ENCODE data around the gene AQR. TPM values are rescaled to one million over a fixed set of nuclear protein-coding genes. Genes with fewer than 3 reads are reported as not detected.
A peak's percentile ranks its signal among the peaks of the same experiment; 100 is the strongest.

Gene AQR
- total and polyA plus RNA-seq, 2 of the 8 experiments (the other 6 are each of a cell fraction or from before 2014, with no cell fraction given) = 34.5 to 57.6 TPM

- no peak overlapping the region for H4K5ac ChIP-seq (ENCODE audit: insufficient read length, low read depth, low read length)
- H2AK5ac ChIP-seq (ENCODE audit: low read depth, low read length) = no peak overlapping the region
- H3K23me2 ChIP-seq (ENCODE audit: low read depth, low read length) = no peaks in the 10 kb centered on the region; the same call in 1 of the 2 replicates
- FAIRE-seq (no peak), DNase-seq (ENCODE audit: low read depth in 1 of 2, low spot score in 2 of 2) (no peak)
- no peaks in the 10 kb centered on the region for H3K9me3 ChIP-seq (ENCODE audit: insufficient read depth in 2 of 2, low read depth in 1 of 2, low read length in 1 of 2)
- 0 out of 2 replicates have a peak overlapping the region, but pooled peaks have one; percentile 13 for H2BK5ac ChIP-seq (ENCODE audit: low read depth, low read length)
- H2BK12ac ChIP-seq (ENCODE audit: low read depth, low read length) = peak overlapping the region; percentile 56; the same call in 1 of the 2 replicates
- no peaks in the 10 kb centered on the region for H3K27me3 ChIP-seq (replicated peaks in 1 of 4; ENCODE audit: control insufficient read depth in 3 of 4, extremely low read depth in 1 of 4, insufficient read depth in 3 of 4, low read length in 3 of 4)
- peaks cover 1 to 15% (median 5%) of the 10 kb centered on the region in 4 experiments; a peak in 5 of 7 replicates for H3K4me1 ChIP-seq (replicated peaks in 1 of 4; ENCODE audit: control insufficient read depth in 3 of 4, insufficient read depth in 4 of 4, low read length in 3 of 4)
- H2AFZ ChIP-seq (ENCODE audit: low read length) = no peak overlapping the region
- 0 out of 2 replicates have a peak overlapping the region, but pooled peaks have one; percentile 34 for H2BK20ac ChIP-seq (ENCODE audit: low read length)
- H3K4me3 ChIP-seq (ENCODE audit: extremely low read depth in 1 of 4, insufficient read depth in 2 of 4, low read depth in 3 of 4, low read length in 4 of 4) = no peak overlapping the region
- no peaks in the 10 kb centered on the region for H4K20me1 ChIP-seq (replicated peaks in 1 of 2; ENCODE audit: control insufficient read depth in 1 of 2, insufficient read depth in 2 of 2, low read length in 2 of 2)
- no peak overlapping the region for H2BK15ac ChIP-seq (ENCODE audit: low read length)
- peak overlapping the region; percentile 19; the same call in 1 of the 2 replicates for H3K18ac ChIP-seq (ENCODE audit: extremely low read depth, low read length)
- peak overlapping the region; percentile 91 for H2BK120ac ChIP-seq (replicated peaks; ENCODE audit: low read depth, low read length)
- H3K79me2 ChIP-seq (ENCODE audit: control insufficient read depth in 1 of 2, insufficient read depth in 2 of 2, low read length in 2 of 2) = no peaks in the 10 kb centered on the region
- WGBS, 2 experiments (ENCODE audit: extremely low coverage in 1 of 2, insufficient coverage in 1 of 2, insufficient read length in 1 of 2, insufficient replicate concordance in 2 of 2, low coverage in 1 of 2, low lambda C conversion rate in 2 of 2, missing lambda C conversion rate in 1 of 2) = 85% methylated on average over 4 of the region's 4 CpGs; no CpG with 5 or more reads in 1 of the 2 experiments
- CTCF ChIA-PET (ENCODE audit: partially characterized antibody) = interaction anchor here (0.6 to 1.5 kb wide), 5 partner anchors 9 to 726 kb away, joined by 3 to 6 read pairs (median 4); no protein-coding TSS in a partner anchor
- H3K36me3 ChIP-seq (ENCODE audit: control insufficient read depth in 2 of 4, insufficient read depth in 4 of 4, low read length in 3 of 4) = no peaks in the 10 kb centered on the region
- no peak overlapping the region for H3K4me2 ChIP-seq (ENCODE audit: insufficient read depth in 1 of 2, low read depth in 2 of 2, low read length in 2 of 2)
- H3K9ac ChIP-seq (replicated peaks in 1 of 4; ENCODE audit: extremely low read depth in 1 of 4, low read depth in 3 of 4, low read length in 3 of 4) = no peak overlapping the region
- no peak overlapping the region for H3K56ac ChIP-seq (replicated peaks; ENCODE audit: insufficient read length, low read depth, low read length)
- no peak for TF ChIP-seq RXRA (IDR thresholded peaks at IDR 0.05; ENCODE audit: insufficient read depth, low read depth, low read length)
- TF ChIP-seq SP2 (IDR thresholded peaks at IDR 0.05; ENCODE audit: low read length) = no peak
- no peak for TF ChIP-seq KDM1A (IDR thresholded peaks at IDR 0.05; ENCODE audit: borderline replicate concordance, low read length)
- TF ChIP-seq CTCF (IDR thresholded peaks at IDR 0.05; ENCODE audit: control extremely low read depth in 1 of 3, insufficient read depth in 1 of 3, low read depth in 1 of 3, low read length in 3 of 3) = no peak
- TF ChIP-seq CBX5 (IDR thresholded peaks at IDR 0.05; ENCODE audit: low read depth, low read length) = no peak
- no peak for TF ChIP-seq TCF12 (IDR thresholded peaks at IDR 0.05; ENCODE audit: low read depth, low read length)
- TF ChIP-seq CBX8 (IDR thresholded peaks at IDR 0.05; ENCODE audit: borderline replicate concordance, low read depth, low read length) = no peak
- TF ChIP-seq RNF2 (IDR thresholded peaks at IDR 0.05; ENCODE audit: borderline replicate concordance, low read depth, low read length, missing control alignments, poor library complexity, severe bottlenecking) = no peak
- TF ChIP-seq CTBP2 (IDR thresholded peaks at IDR 0.05; ENCODE audit: borderline replicate concordance, insufficient read depth, insufficient read length, low read length) = no peak
- H3K79me1 ChIP-seq (ENCODE audit: low read depth, low read length) = no peaks in the 10 kb centered on the region; the same call in none of the 2 replicates
- peak overlapping the region; percentile 64 for H4K91ac ChIP-seq (replicated peaks; ENCODE audit: insufficient read length, low read length)
- H3K4ac ChIP-seq (replicated peaks; ENCODE audit: insufficient read length, low read depth, low read length) = no peak overlapping the region
- no peak overlapping the region for H3K23ac ChIP-seq (ENCODE audit: insufficient read length)
- POLR2A ChIA-PET (ENCODE audit: partially characterized antibody) = interaction anchor here (0.6 to 1.3 kb wide), 3 partner anchors 12 to 191 kb away, joined by 3 read pairs; partner anchors contain the start of gene AQR
- no peak overlapping the region for H3K14ac ChIP-seq (ENCODE audit: insufficient read length)
- no peak overlapping the region for H3K27ac ChIP-seq (ENCODE audit: low read depth, low read length)
- H4K8ac ChIP-seq (ENCODE audit: extremely low read depth, insufficient read depth, low read length) = no peak overlapping the region
Observed at GRCh38 chr15:34993877-34994276, 24.3 kb upstream of the AQR start.
